Esophagus squamous epithelium (tissue), 5 donors: ENCODE measurements around the gene CPED1. TPM values are rescaled to one million over a fixed set of nuclear protein-coding genes. Genes with fewer than 3 reads are reported as not detected.

Experiments used
- DNase-seq: peaks from one replicate; lab custom pipeline; 2025; lab: John Stamatoyannopoulos, UW
- H3K27ac ChIP-seq, 4 donors: fragments of 200-600 bp; sonication (generic); one replicate each; pipeline ENCODE4 v1.5.1; 2016 to 2019; ENCODE audit warnings: mild to moderate bottlenecking in 1 of 4
- H3K27me3 ChIP-seq, 4 donors: fragments of 200-600 bp; sonication (generic); 1 replicate in 3 of 4; 2 replicates in 1 of 4; pipeline versions ENCODE4 v1.5.1 to v1.6.0; 2017 to 2021; ENCODE audit warnings: antibody characterized with exemption in 1 of 4
- H3K36me3 ChIP-seq, 3 donors: fragments of 200-600 bp; sonication (generic); one replicate each; pipeline ENCODE4 v1.5.1; 2016 to 2019
- H3K4me1 ChIP-seq, 3 donors: fragments of 200-600 bp; sonication (generic); one replicate each; pipeline ENCODE4 v1.5.1; 2017 to 2019
- H3K4me3 ChIP-seq, 4 donors: fragments of 200-600 bp; sonication (generic); 1 replicate in 3 of 4; 2 replicates in 1 of 4; pipeline ENCODE4 v1.5.1; 2016 to 2019; ENCODE audit warnings: mild to moderate bottlenecking in 2 of 4, moderate library complexity in 1 of 4
- H3K9me3 ChIP-seq, 3 donors: fragments of 200-600 bp; sonication (generic); one replicate each; pipeline ENCODE4 v1.5.1; 2016 to 2019
- POLR2A ChIP-seq, 4 donors: fragments of 450-650 bp; IDR thresholded peaks; one replicate each; pipeline ENCODE4 v1.6.1; 2017; ENCODE audit warnings: antibody characterized with exemption in 4 of 4, mild to moderate bottlenecking in 4 of 4, moderate library complexity in 3 of 4
- WGBS, 2 donors: methylation state at CpG; one replicate each; pipeline ENCODE4 v1.1.5; 2018; 5-methylcytosine and 5-hydroxymethylcytosine counted together
- intact Hi-C: fragments of 100-400 bp; cut with DNase I; formaldehyde crosslinking; loops from one replicate; pipeline ENCODE4 v1.15.0; 2022
- total RNA-seq, 4 donors: library from RNA; depleted of rRNA; stranded (reverse); fragments of >200 nt; gene quantifications; one replicate each; pipeline ENCODE4 v1.1.0, GENCODE V29; 2016
- TF ChIP-seq, protein P1 (sequence below), 6 experiments: fragments of 450-650 bp in 4 of 6; fragments of 200-600 bp in 2 of 6; sonication (generic) in 2 of 6; IDR thresholded peaks; one replicate each; pipeline ENCODE4 v1.5.1; 2016 to 2019; ENCODE audit warnings: antibody characterized with exemption in 6 of 6, mild to moderate bottlenecking in 4 of 6, moderate library complexity in 4 of 6
- donor health status: DM: yes; HTN: yes; CAD: no.

The CPED1 gene
- total RNA-seq, 4 donors from 2014 or later = 0.61 to 6.3 (median 2.3) TPM

GRCh38 chr7:120991581-120991980 is 3.1 kb downstream of the CPED1 start:
- DNase-seq = no peak
- TF ChIP-seq, protein P1, sequence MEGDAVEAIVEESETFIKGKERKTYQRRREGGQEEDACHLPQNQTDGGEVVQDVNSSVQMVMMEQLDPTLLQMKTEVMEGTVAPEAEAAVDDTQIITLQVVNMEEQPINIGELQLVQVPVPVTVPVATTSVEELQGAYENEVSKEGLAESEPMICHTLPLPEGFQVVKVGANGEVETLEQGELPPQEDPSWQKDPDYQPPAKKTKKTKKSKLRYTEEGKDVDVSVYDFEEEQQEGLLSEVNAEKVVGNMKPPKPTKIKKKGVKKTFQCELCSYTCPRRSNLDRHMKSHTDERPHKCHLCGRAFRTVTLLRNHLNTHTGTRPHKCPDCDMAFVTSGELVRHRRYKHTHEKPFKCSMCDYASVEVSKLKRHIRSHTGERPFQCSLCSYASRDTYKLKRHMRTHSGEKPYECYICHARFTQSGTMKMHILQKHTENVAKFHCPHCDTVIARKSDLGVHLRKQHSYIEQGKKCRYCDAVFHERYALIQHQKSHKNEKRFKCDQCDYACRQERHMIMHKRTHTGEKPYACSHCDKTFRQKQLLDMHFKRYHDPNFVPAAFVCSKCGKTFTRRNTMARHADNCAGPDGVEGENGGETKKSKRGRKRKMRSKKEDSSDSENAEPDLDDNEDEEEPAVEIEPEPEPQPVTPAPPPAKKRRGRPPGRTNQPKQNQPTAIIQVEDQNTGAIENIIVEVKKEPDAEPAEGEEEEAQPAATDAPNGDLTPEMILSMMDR (IDR thresholded peaks at IDR 0.05) = no peak
- no peak for TF ChIP-seq POLR2A (IDR thresholded peaks at IDR 0.05)
- Histone ChIP-seq H3K9me3 (no peaks in the 10 kb centered on the region), H3K4me1 (peaks cover 0 to 54% (median 9%) of the 10 kb centered on the region in 3 donors), H3K36me3 (no peaks in the 10 kb centered on the region), H3K27me3 (peaks cover 0 to 25% (median 0%) of the 10 kb centered on the region in 4 donors), H3K4me3 (peak overlapping the region in 1 of 4 donors; percentile 39), H3K27ac (peak overlapping the region in 2 of 4 donors; percentile 83 to 86)
- intact Hi-C loops = no loop called here
- 21 to 40% methylated on average over 2 of the region's 2 CpGs for WGBS, 2 donors

- H3K36me3 ChIP-seq = no peaks in the 10 kb centered on the region
- DNase-seq = no peak
- peaks cover 0 to 57% (median 9%) of the 10 kb centered on the region in 3 donors for H3K4me1 ChIP-seq
- TF ChIP-seq, protein P1 (IDR thresholded peaks at IDR 0.05) = no peak
- TF ChIP-seq POLR2A (IDR thresholded peaks at IDR 0.05) = no peak
- peaks cover 0 to 25% (median 0%) of the 10 kb centered on the region in 4 donors for H3K27me3 ChIP-seq
- peak overlapping the region in 1 of 4 donors; percentile 86 for H3K27ac ChIP-seq
- no peak overlapping the region for H3K4me3 ChIP-seq
- intact Hi-C loops = no loop called here
- H3K9me3 ChIP-seq = no peaks in the 10 kb centered on the region
Measured at GRCh38 chr7:120992272-120992964, 3.9 kb downstream of the CPED1 start.

DNA sequence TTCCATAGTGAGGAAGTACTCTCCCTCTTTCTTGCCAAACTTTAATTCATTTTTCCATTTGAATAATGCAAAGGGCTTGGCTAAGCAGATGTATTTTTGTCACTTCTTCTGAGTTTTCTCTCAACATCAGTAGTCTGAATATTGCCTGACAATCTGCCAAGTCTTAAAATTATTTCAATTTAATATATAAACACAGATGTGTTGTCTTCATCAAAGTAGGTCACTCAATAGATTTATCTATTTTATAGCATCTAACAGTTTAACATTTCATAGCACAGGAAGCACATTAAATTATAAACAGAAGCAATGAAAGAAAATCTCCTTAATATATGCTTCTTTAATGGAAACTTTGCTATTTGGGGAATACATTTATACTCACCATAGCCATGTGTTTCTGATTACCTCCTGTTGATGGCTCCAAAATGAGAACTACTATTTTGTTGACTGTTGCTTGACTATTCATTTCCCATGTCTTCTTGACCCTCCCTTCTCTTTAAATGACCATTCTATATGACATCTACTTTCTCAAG is 4.5 kb downstream of the CPED1 start:
- TF ChIP-seq, protein P1 (IDR thresholded peaks at IDR 0.05) = no peak
- no peak for TF ChIP-seq POLR2A (IDR thresholded peaks at IDR 0.05)
- no peaks in the 10 kb centered on the region for H3K36me3 ChIP-seq
- no peaks in the 10 kb centered on the region for H3K9me3 ChIP-seq
- intact Hi-C loops = no loop called here
- peaks cover 0 to 25% (median 0%) of the 10 kb centered on the region in 4 donors for H3K27me3 ChIP-seq
- no peak overlapping the region for H3K4me3 ChIP-seq
- DNase-seq = no peak
- peaks cover 0 to 50% (median 9%) of the 10 kb centered on the region in 3 donors for H3K4me1 ChIP-seq
- H3K27ac ChIP-seq = no peak overlapping the region

DNA sequence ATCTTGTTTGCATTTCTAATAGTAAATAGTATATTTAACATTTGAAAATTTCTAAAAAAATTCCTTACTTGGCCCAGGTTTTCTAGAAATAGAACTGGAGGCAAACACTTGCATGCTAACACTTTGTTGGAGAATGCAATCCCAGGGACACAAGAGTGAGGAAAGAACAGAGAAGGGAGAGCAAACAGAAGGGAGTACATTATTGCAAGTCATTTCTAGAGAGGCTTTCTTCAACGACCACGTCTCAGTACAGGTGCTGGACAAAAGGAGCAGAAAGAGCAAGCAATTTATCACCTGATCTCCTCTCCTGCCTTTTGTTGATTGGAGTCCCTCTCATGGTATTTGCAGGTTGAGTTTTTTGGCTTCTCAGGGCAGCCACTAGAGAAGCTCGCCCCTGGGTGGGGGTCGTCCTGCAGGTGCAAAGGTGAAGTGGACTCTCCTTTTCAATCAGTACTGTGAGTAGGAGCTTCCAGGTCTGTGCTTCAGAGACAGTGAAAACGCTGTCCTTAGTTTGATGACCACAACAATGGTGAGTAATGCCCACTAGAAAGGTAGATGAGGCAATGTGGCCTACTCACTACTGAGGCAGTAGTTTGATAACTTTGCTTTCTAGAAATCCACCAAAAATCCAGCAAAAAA is 5.2 kb downstream of the CPED1 start:
- intact Hi-C loops = no loop called here
- TF ChIP-seq, protein P1 (IDR thresholded peaks at IDR 0.05) = no peak
- no peak for TF ChIP-seq POLR2A (IDR thresholded peaks at IDR 0.05)
- H3K9me3 ChIP-seq = no peaks in the 10 kb centered on the region
- peaks cover 0 to 44% (median 9%) of the 10 kb centered on the region in 3 donors for H3K4me1 ChIP-seq
- no peaks in the 10 kb centered on the region for H3K36me3 ChIP-seq
- no peak for DNase-seq
- WGBS, 2 donors = 55 to 78% methylated on average over 2 to 4 of the region's 5 CpGs
- H3K4me3 ChIP-seq = no peak overlapping the region
- H3K27me3 ChIP-seq = peaks cover 0 to 22% (median 0%) of the 10 kb centered on the region in 4 donors
- H3K27ac ChIP-seq = no peak overlapping the region
